Stimulated activated CD8-positive, alpha-beta memory T cell treated with anti-CD3 and anti-CD28 coated beads, Interleukin-4, amount 100 ng/mL, for 24 hours (primary cell): ENCODE results near the gene EPPIN.

ENCODE experiments used
- DNase-seq: peaks from one replicate; pipeline ENCODE4 v3.0.0-alpha.2; 2020; ENCODE audit warnings: low read depth

Gene EPPIN

DNA sequence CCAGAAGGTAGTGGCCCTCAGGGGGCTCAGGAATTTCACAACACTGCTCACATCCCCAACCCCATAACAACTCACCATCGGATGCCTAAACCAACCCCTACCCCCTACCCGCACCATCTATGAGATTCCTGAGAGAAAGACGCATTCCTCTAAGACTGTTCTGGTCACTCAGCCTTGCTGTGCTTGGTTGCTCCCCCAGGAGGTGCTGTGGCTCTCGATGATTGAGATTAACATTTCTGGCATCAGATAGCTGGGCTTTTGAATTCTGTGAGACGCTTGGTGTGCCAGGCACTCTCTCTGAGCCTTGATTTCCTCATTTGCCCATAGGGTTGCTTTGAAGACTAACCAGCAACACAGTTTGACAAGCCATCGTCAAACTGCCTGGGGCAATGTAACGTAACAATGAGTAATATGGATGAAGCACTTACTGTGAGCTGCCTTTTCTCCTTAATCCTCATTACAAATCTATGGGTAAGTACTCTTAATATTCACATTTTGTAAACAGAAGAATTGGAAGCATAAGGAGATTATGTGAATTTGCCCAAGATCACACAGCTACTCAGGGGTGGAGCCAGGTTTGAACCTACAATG, 8.9 kb downstream of the EPPIN start:
- DNase-seq = no peak

DNA sequence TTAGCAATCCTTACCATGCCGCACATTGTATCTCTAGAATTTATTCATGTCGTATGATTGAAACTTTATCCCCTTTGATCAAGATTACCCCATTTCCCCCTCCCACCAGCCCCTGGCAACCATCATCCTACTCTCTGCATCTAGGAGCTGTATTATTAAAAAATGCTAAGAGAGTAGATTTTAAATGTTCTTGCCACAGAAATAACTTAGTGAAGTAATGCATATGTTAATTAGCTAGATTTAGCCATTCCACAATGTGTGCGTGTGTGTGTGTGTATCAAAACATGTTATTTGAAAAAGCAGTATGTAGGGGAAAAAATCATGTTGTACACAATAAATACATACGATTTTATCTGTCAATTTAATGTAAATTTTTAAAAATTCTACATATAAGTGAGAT, 19.9 kb downstream of the EPPIN start:
- DNase-seq = no peak

DNA sequence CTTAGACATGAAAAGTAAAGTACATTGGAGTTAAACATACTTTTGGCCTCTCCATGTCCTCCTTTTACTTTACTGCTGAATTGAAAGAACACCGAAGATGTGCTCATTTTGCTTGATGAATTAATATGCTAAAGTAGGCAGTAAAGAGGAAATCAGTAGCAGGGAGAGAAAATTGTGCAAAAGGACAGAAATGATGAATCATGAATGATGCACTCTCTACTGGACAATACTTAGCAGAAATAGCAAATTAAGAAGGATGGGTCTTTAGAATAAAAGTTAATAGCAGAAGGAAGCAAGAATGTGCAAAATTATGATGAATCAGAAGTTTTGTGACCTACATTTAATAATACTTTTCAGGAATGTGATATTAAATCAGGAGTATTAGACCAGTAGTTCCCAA, 23.4 kb downstream of the EPPIN start:
- no peak for DNase-seq

- no peak for DNase-seq
These were observed 28.9 kb downstream of the EPPIN start for GRCh38 chr20:45518282-45518681.

DNA sequence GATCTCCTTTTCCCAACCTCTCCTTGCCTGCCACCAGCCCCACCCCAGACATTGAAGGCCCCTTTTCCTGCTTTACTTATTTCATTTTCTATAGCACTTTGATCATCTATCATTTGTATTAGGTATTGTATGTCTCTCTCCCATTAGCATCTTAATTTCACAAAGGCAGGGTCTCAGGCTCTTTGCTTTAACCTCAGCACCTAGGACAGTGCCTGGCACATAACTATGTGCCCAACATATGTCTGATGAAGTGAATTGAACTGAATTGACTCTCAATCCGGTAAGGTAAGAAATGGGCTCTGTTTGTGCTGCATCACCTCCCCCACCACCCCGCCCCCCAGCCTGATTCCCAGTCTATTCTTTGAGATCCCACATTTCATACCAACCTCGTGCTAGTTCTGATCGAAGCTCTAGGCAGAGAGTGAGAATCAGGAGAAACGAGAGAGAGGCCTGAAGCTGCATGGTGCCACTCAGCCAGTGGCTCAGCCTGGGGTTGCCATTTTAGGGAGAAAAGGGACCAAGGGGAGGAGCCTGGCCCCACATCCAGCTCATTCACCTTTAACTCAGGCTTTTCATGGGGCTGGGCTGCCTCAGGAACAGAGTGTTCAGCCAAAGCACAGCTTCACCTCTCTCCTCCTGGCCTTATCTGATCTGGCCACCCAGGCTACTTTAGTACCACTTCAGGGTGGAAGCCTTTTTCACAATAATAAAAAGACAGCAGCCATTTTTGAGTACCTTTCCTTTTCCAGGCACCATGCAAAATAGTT, 31.9 kb downstream of the EPPIN start, which contains the start of gene SPINT3:
TSS of gene SPINT3 (minus strand) at position 476 of the 767 bp plus-strand sequence. CDS start at position 462, 14 bp downstream.
- DNase-seq = no peak

GRCh38 chr20:45510242-45510862, 36.8 kb downstream of the EPPIN start:
- no peak for DNase-seq

DNA sequence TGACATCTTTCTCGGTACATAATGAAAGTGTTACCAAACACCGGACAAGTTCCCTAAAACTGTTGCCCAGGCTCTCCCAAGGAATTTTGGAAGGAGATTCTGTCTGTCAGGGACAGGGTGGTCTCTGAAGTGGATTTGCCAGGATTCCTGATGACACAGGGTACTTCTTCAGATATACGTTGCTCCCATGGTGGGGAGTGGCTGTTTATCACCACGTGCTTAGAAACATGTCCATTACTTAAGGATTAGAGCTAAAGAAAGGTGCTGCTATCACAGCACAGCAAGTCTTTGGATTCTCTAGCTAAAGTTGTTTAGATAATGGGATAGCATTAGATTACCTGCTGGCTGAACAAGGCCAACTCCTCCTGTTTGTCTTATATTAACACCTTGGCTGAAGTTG, 38.1 kb downstream of the EPPIN start:
- DNase-seq = no peak

DNA sequence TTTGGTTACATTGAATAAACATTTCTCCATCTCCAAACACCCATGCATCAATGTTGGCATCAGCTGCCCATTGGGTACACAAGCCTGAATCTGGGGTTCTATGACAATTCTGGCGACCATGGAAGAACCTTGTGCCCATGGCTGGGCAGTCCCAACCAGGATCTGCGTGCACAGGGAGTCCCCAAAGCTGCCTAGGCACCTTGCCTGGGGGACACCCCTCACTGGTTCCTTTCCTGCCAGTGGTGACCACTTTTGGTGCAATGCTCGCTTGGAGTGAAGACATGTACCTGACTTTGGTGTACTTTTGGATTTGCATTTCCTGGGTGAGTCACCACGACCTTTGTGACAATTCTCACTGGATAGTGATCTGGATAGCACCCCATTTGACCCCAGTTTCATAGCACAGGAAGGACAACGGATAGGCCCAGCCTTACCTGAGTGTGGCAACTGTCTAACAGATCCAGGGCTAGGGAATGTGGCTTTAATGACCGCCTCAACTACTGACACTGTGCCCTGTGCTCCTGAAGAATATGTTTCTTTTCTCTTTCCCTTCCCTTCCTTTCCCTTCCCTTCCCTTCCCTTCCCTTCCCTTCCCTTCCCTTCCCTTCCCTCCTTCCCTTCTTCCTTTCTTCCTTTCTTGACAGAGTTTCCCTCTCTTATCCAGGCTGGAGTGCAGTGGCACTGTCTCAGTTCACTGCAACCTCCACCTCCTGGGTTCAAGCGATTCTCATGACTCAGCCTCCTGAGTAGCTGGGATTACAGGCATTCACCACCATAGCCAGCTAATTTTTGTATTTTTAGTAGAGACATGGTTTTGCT, 38.9 kb downstream of the EPPIN start:
- no peak for DNase-seq

DNA sequence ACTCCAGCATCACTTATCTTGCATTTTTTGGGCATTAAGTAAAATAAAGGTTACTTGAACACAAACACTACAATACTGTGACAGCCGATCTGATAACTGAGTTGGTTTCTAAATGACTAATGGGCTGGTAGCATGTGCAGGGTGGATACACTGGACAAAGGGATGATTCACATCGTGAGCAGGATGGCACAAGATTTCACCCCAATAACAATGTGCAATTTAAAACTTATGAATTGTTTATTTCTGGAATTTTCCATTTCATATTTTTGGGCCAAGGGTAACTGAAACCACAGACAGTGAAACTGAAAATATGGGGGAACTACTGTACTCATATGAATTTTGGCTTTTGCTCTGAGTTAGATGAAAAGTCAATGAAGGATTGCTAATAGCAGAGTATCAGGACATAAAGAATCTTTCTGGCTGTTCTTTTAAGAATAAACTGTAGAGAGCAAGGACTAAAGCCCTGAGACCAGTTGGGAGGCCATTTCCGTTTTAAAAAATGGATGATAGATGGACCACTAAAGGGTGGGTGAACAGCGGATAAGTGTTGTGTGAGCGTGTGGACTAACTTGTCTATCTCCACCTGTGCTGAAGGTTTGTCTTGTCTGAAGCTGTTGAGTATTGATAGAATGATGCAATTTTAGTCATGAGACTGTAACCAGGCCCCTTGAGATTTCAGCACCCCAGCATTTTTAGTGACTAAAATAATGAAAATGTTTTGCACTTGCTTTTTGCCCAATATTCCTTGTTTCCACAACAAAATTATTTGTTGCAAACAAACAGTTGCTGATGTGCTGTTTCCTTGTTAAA, 40.0 kb downstream of the EPPIN start:
- no peak for DNase-seq

DNA sequence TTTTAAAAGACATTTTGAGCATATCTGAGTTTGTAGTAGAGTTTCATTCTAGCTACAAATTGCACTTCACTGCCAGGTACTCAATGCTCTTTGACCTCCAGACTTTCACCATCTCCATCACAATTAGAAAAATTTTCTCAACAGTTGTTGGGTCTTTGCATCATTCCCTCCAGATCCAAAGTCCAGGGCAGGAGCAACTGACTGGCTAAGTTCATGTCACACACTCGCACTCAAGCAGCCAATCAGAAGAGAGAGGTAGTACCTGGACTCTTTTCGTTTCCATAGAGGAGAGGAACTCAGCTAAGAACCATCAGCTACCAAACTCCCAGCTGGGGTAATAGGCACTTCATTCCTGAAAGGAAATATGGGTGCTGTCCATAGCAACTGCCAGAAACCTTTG, 40.8 kb downstream of the EPPIN start:
- DNase-seq = no peak

DNA sequence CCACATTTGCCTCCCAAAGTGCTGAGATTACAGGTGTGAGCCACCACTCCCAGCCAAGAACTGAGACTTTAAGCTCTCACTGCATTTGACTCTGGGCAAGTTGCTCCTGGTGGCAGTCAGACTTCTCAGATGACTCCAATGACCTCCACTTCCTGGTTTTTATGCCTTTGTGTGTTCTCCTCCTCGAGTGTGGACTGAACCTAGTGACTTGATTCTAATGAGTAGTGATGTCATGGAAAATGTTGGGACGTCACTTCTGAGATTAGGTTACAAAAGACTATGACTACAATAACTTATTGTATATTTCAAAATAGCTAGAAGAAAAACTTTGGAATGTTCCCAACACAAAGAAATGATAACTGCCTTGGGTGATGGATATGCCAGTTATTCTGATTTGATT, 43.8 kb downstream of the EPPIN start:
- DNase-seq = no peak

GRCh38 chr20:45502561-45502960, 44.6 kb downstream of the EPPIN start:
- DNase-seq = no peak

- no peak for DNase-seq
These were observed 45.6 kb downstream of the EPPIN start for GRCh38 chr20:45501600-45501999.

DNA sequence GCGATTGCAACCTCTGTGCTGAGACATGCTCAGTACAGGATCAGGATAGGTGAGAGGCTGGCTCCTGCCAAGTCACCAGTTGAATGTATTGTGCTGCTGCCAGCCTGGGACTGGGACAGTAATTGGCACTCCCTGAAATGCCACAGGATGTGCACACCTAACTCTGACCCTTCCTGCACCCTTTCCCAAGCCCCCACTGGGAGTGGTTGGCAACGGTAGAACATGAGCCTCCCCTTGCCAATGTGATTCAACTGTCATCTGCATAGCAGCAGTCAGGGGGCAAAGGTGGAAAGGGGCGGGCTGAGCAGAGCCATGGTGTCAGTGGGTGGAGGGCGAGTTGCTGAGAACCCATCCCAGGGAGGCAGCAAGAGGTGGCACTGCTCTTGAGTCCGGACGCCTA, 47.2 kb downstream of the EPPIN start:
- DNase-seq = no peak

DNA sequence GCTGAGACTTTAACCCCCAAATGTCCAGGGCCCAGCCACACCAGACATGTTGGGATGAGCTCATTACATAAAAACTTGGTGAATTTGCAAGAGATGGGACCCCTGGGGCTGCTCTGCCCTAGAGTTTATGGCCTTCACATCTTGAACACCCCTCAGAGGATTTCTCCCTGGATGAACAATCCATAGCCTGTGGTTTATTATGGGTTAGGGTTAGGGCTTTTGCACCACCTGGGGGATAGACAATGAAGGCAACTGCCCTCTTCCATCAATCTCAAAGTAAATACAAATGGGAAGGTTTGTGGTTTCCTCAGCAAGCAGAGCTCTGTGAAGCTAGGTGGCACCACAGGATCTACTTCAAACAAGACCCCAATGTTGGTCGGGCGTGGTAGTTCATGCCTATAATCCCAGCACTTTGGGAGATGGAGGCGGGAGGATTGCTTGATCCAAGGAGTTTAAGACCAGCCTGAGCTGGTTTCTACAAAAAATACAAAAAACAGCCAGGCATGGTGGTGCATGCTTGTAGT, 49.2 kb downstream of the EPPIN start:
- DNase-seq = no peak

DNA sequence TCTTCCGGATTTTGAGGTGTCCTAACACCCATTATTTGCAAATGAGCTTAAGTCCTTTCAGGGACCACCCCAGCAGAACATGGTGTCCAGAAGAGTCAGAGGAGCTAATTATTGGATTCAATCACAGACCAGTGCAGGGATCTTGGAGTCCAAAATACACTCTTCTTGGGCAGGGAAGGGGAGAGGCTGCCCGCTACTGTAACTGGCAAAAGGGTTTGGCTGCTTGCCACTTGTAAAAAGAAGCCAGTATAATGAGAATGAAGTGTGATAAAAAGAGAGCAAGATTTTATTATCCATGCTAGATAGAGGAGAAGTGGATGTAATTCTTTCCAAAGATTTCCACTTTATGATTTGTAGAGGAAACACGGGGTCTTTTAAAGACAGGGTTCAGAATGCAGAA, 51.0 kb downstream of the EPPIN start:
- DNase-seq = no peak

- no peak for DNase-seq
These were observed 51.7 kb downstream of the EPPIN start for GRCh38 chr20:45495501-45495941.
